GM12878 (cell line): ENCODE data around the gene CAMK2B. TPM values are rescaled to one million over a fixed set of nuclear protein-coding genes. Genes with fewer than 3 reads are reported as not detected.

ENCODE experiments used
- ATAC-seq: fragments of 200-7000 bp; cut with Tn5 transposase; 3 replicates; pipeline ENCODE4 v1.9.1; 2020; ENCODE audit warnings: mild to moderate bottlenecking, moderate library complexity
- BruUV-seq: library from RNA; stranded (reverse); fragments of 400-500 nt; replicated peaks from 2 replicates; lab custom pipeline; 2021; lab: Mats Ljungman, UMichigan
- CTCF ChIA-PET: fragments of 300-600 bp; sonication (Branson Sonifier 250); formaldehyde crosslinking; extraction: SDS; loops from one replicate; lab custom pipeline; 2021; ENCODE audit warnings: inconsistent platforms; lab: Yijun Ruan, JAX
- POLR2A ChIA-PET: fragments of 350-600 bp; formaldehyde crosslinking; extraction: SDS; loops from one replicate; lab custom pipeline; 2021; ENCODE audit warnings: inconsistent platforms; lab: Charles Lee
- RAD21 ChIA-PET: fragments of 300-600 bp; sonication (Branson Sonifier 250); formaldehyde crosslinking; loops from one replicate; lab custom pipeline; 2023; ENCODE audit warnings: antibody characterized with exemption; ENCODE audit not compliant: unreplicated experiment; lab: Charles Lee
- SMC1A ChIA-PET: fragments of 300-600 bp; sonication (Branson Sonifier 250); formaldehyde crosslinking; loops from one replicate; lab custom pipeline; 2023; ENCODE audit not compliant: unreplicated experiment, uncharacterized antibody; lab: Charles Lee
- DNase-seq: peaks from one replicate; pipeline ENCODE4 v3.0.0-alpha.2; 2011; ENCODE audit warnings: low read depth, low spot score
- FAIRE-seq: peaks from 3 replicates; lab custom pipeline; 2011; peaks lifted over from hg19 to GRCh38; lab: Jason Lieb, UNC
- H2AFZ ChIP-seq: 2 replicates; pipeline ENCODE4 v1.6.0; 2011; ENCODE audit warnings: low read depth, low read length, control low read depth; ENCODE audit not compliant: control insufficient read depth
- H3K27ac ChIP-seq: 2 replicates; pipeline ENCODE4 v1.5.1; 2011; ENCODE audit warnings: control low read depth; ENCODE audit not compliant: control insufficient read depth, insufficient read depth
- H3K27me3 ChIP-seq, 2 experiments: replicated peaks in 1 of 2; 2 replicates each; pipeline versions ENCODE4 v1.6.0 to v1.6.1; 2011; ENCODE audit warnings: low read length in 1 of 2; ENCODE audit not compliant: control insufficient read depth in 2 of 2, insufficient read depth in 2 of 2
- H3K36me3 ChIP-seq, 2 experiments: 2 replicates each; pipeline ENCODE4 v1.5.1; 2011; ENCODE audit warnings: low read length in 1 of 2; ENCODE audit not compliant: control insufficient read depth in 2 of 2, insufficient read depth in 2 of 2
- H3K4me1 ChIP-seq: 2 replicates; pipeline ENCODE4 v1.6.1; 2011; ENCODE audit warnings: mild to moderate bottlenecking, low read length, moderate library complexity, mixed read lengths; ENCODE audit not compliant: control insufficient read depth, insufficient read depth
- H3K4me2 ChIP-seq: 2 replicates; pipeline ENCODE4 v1.6.0; 2011; ENCODE audit warnings: control low read depth; ENCODE audit not compliant: control insufficient read depth, insufficient read depth
- H3K4me3 ChIP-seq: fragments of 200-600 bp; sonication (generic); 2 replicates; pipeline ENCODE4 v1.5.1; 2016
- H3K79me2 ChIP-seq: 2 replicates; pipeline ENCODE4 v1.6.0; 2011; ENCODE audit warnings: low read length; ENCODE audit not compliant: control insufficient read depth, insufficient read depth
- H3K9ac ChIP-seq: 2 replicates; pipeline ENCODE4 v1.8.0; 2011; ENCODE audit warnings: low read length, control low read depth, mixed read lengths; ENCODE audit not compliant: control insufficient read depth, insufficient read depth
- H3K9me3 ChIP-seq: replicated peaks from 3 replicates; pipeline ENCODE4 v1.5.1; 2011; ENCODE audit warnings: mild to moderate bottlenecking, low read length; ENCODE audit not compliant: control insufficient read depth, insufficient read depth
- H4K20me1 ChIP-seq: 2 replicates; pipeline ENCODE4 v1.6.0; 2011; ENCODE audit not compliant: control insufficient read depth, insufficient read depth
- FOXM1 ChIP-seq: IDR thresholded peaks from 2 replicates; pipeline ENCODE4 v1.6.1; 2012; ENCODE audit warnings: low read depth, mild to moderate bottlenecking, inconsistent platforms, low read length, moderate library complexity
- HDGF ChIP-seq: fragments of 450-650 bp; IDR thresholded peaks from 2 replicates; pipeline ENCODE4 v1.6.1; 2016; ENCODE audit warnings: antibody characterized with exemption
- IKZF1 ChIP-seq: fragments of 450-650 bp; conservative IDR thresholded peaks from 2 replicates; pipeline ENCODE4 v1.6.1; 2017; ENCODE audit warnings: antibody characterized with exemption, mild to moderate bottlenecking
- IRF4 ChIP-seq: IDR thresholded peaks from 2 replicates; pipeline ENCODE4 v1.6.1; 2011; ENCODE audit warnings: low read depth, low read length
- NRF1 ChIP-seq: conservative IDR thresholded peaks from 2 replicates; pipeline ENCODE4 v1.6.1; 2011; ENCODE audit warnings: mild to moderate bottlenecking, low read depth, low read length, improper control_type of control experiment
- SIN3A ChIP-seq: IDR thresholded peaks from 2 replicates; pipeline ENCODE4 v1.6.1; 2012; ENCODE audit warnings: low read depth, low read length, improper control_type of control experiment
- SMARCA5 ChIP-seq: fragments of 450-650 bp; IDR thresholded peaks from 2 replicates; pipeline ENCODE4 v1.6.1; 2017; ENCODE audit warnings: mild to moderate bottlenecking
- SP1 ChIP-seq: IDR thresholded peaks from one replicate; pipeline ENCODE4 v1.6.1; 2011; ENCODE audit warnings: low read depth, low read length
- TCF12 ChIP-seq: IDR thresholded peaks from 2 replicates; pipeline ENCODE4 v1.6.1; 2011; ENCODE audit warnings: low read depth, mild to moderate bottlenecking, low read length
- USF1 ChIP-seq: IDR thresholded peaks from 2 replicates; pipeline ENCODE4 v1.6.1; 2011; ENCODE audit warnings: borderline replicate concordance, low read depth, mild to moderate bottlenecking, moderate library complexity, mixed read lengths, low read length; ENCODE audit not compliant: insufficient read depth; ENCODE audit errors: extremely low read length
- ZBTB4 ChIP-seq: fragments of 450-650 bp; formaldehyde crosslinking; IDR thresholded peaks from 2 replicates; pipeline ENCODE4 v1.4.0; 2022; ENCODE audit warnings: mild to moderate bottlenecking, moderate library complexity
- ZNF24 ChIP-seq: fragments of 450-650 bp; IDR thresholded peaks from 2 replicates; pipeline ENCODE4 v1.6.1; 2017; ENCODE audit warnings: antibody characterized with exemption, mild to moderate bottlenecking
- WGBS: methylation state at CpG from one replicate; pipeline ENCODE4 v1.1.6; 2016; ENCODE audit warnings: low lambda C conversion rate; ENCODE audit not compliant: insufficient replicate concordance, insufficient coverage; ENCODE audit errors: missing lambda C conversion rate; 5-methylcytosine and 5-hydroxymethylcytosine counted together
- in situ Hi-C: fragments of 300-500 bp; cut with MboI; formaldehyde crosslinking; loops from 9 replicates; pipeline ENCODE4 v1.14.3; 2018; ENCODE audit warnings: mixed read lengths
- intact Hi-C: fragments of 100-400 bp; cut with micrococcal nuclease; formaldehyde crosslinking; loops from one replicate; pipeline ENCODE4 v1.14.2; 2022; ENCODE audit not compliant: unreplicated experiment
- polyA plus RNA-seq, 11 experiments: library from polyadenylated mRNA; depleted of rRNA in 4 of 11; unstranded in 6 of 11; stranded (reverse) in 5 of 11; fragments of >200 nt; fragmentation: Nextera tagmentation in 4 of 11; fragmentation: Illumina TruSeq in 1 of 11; extraction: Ambion mirVana in 4 of 11; extraction: Trizol in 1 of 11; gene quantifications; 1 replicate in 1 of 11; 2 replicates in 10 of 11; pipeline versions ENCODE4 v1.2.1 to v1.2.3, GENCODE V29; 2011 to 2016; ENCODE audit warnings: inconsistent platforms in 2 of 11, missing spikeins in 2 of 11, low read depth in 1 of 11
- total RNA-seq, 4 experiments: library from RNA; depleted of rRNA in 3 of 4; stranded (reverse); fragments of >200 nt in 3 of 4; fragmentation: Illumina TruSeq in 1 of 4; extraction: Trizol in 1 of 4; gene quantifications; 2 replicates each; pipeline versions ENCODE4 v1.2.1 to v1.2.3, GENCODE V29; 2013 to 2021
- TF ChIP-seq, protein P1 (sequence below): IDR thresholded peaks from 2 replicates; pipeline ENCODE4 v1.6.1; 2011; ENCODE audit warnings: mild to moderate bottlenecking, low read depth, low read length, moderate library complexity; ENCODE audit not compliant: insufficient replicate concordance

Gene CAMK2B
- total and polyA plus RNA-seq, 10 of the 15 experiments (the other 5 are each of a cell fraction or from before 2014, with no cell fraction given), result 0.06 to 0.23 (median 0.11) TPM; not detected in 5

DNA sequence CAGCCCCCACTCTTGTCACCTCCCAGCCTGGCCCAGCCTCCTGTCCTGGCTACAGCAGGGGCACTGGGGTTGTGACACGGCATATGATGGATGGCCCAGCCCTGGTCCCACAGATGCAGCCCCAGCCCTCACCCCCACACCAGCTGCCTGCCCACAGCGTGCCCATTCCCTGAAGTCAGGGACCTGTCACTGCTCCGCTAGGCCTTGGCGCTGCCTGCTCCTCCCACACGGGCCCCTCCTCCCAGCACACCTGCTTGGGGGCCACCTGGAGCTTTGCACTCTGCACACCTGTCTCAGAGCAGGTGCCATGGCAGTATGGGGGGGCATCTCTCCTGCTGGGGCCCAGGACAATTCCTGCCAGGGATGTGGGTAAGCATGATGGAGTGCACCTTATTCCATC is 139.7 kb downstream of the CAMK2B start (continued):
- TF ChIP-seq SP1, result no peak
- no peak for TF ChIP-seq TCF12

GRCh38 chr7:44184873-44185446 is 140.4 kb downstream of the CAMK2B start:
- Histone ChIP-seq H3K36me3 (no peaks in the 10 kb centered on the region), H4K20me1 (no peaks in the 10 kb centered on the region), H3K9ac (no peak overlapping the region), H3K27me3 (peaks cover 0 to 1% of the 10 kb centered on the region in 2 experiments; a peak in 2 of 4 replicates), H2AFZ (no peak overlapping the region), H3K4me2 (no peak overlapping the region), H3K4me3 (no peak overlapping the region), H3K79me2 (no peaks in the 10 kb centered on the region), H3K27ac (no peak overlapping the region)
- no TSS peak for BruUV-seq
- ChIA-PET SMC1A (no interaction called here), RAD21 (no interaction called here), POLR2A (no interaction called here), CTCF (no interaction called here)
- FAIRE-seq (no peak), ATAC-seq (no peak), DNase-seq (no peak)
- intact Hi-C loops (no loop called here), in situ Hi-C loops (no loop called here)
- TF ChIP-seq IRF4 (no peak), FOXM1 (no peak), IKZF1 (no peak), SIN3A (no peak), USF1 (no peak), ZBTB4 (CRISPR knock-in tag) (no peak), SMARCA5 (no peak), ZNF24 (no peak), HDGF (no peak), NRF1 (no peak)
- TF ChIP-seq, protein P1, sequence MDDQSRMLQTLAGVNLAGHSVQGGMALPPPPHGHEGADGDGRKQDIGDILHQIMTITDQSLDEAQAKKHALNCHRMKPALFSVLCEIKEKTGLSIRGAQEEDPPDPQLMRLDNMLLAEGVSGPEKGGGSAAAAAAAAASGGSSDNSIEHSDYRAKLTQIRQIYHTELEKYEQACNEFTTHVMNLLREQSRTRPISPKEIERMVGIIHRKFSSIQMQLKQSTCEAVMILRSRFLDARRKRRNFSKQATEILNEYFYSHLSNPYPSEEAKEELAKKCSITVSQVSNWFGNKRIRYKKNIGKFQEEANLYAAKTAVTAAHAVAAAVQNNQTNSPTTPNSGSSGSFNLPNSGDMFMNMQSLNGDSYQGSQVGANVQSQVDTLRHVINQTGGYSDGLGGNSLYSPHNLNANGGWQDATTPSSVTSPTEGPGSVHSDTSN, result no peak
- TF ChIP-seq, all 136 proteins: peak for 0
- 57% methylated on average over 1 of the region's 2 CpGs for WGBS
- H3K4me1 ChIP-seq, result no peaks in the 10 kb centered on the region
- no peaks in the 10 kb centered on the region; the same call in 2 of the 3 replicates for H3K9me3 ChIP-seq
